ENCODE results near the gene BLID. TPM values are rescaled to one million over a fixed set of nuclear protein-coding genes. Genes with fewer than 3 reads are reported as not detected.
A peak's percentile ranks its signal among the peaks of the same experiment; 100 is the strongest.

Gene BLID
- total RNA-seq, 1 donor from 2014 or later = 1.2 TPM

- peaks cover 52% of the 10 kb centered on the region for H4K20me1 ChIP-seq (ENCODE audit: insufficient read depth, low read length)
- no peak overlapping the region for H3K4me3 Mint-ChIP-seq (ENCODE audit: unreplicated experiment)
- peaks cover 50% of the 10 kb centered on the region for H3K36me3 ChIP-seq (ENCODE audit: insufficient read depth, low read length)
- DNase-seq (ENCODE audit: low read depth) (no peak), FAIRE-seq (no peak)
- no peak overlapping the region for H3K4me2 ChIP-seq (ENCODE audit: low read length)
- no peak overlapping the region for H3K9ac ChIP-seq (ENCODE audit: low read length)
- no peaks in the 10 kb centered on the region for H3K27me3 Mint-ChIP-seq (ENCODE audit: low read depth, unreplicated experiment)
- TF ChIP-seq EZH2 (IDR thresholded peaks at IDR 0.05; ENCODE audit: insufficient read depth, low read length) (no peak), CTCF (IDR thresholded peaks at IDR 0.05; ENCODE audit: insufficient read depth, low read depth, low read length) (no peak)
- no peak overlapping the region for H2AFZ ChIP-seq (ENCODE audit: low read depth, low read length)
- no peak overlapping the region for H3K27ac ChIP-seq (ENCODE audit: low read depth, low read length)
- no peaks in the 10 kb centered on the region for H3K4me1 ChIP-seq (ENCODE audit: insufficient read depth, low read length)
- H3K27me3 ChIP-seq (ENCODE audit: insufficient read depth, low read length) = no peaks in the 10 kb centered on the region
- H3K36me3 Mint-ChIP-seq (ENCODE audit: low read depth, unreplicated experiment) = peaks cover 14% of the 10 kb centered on the region
- no peaks in the 10 kb centered on the region for H3K9me3 Mint-ChIP-seq (ENCODE audit: unreplicated experiment)
- peaks cover 99% of the 10 kb centered on the region for H3K79me2 ChIP-seq (ENCODE audit: insufficient read depth, low read length)
- H3K4me3 ChIP-seq (ENCODE audit: insufficient read depth, low read depth, low read length) = no peak overlapping the region
- peaks cover 8% of the 10 kb centered on the region for H3K4me1 Mint-ChIP-seq (ENCODE audit: low read depth, unreplicated experiment)
- no peak overlapping the region for H3K27ac Mint-ChIP-seq (ENCODE audit: unreplicated experiment)
- no peaks in the 10 kb centered on the region for H3K9me3 ChIP-seq (ENCODE audit: insufficient read depth, low read depth, low read length)
These were observed 6.2 kb upstream of the BLID start for GRCh38 chr11:122122179-122122578.

DNA sequence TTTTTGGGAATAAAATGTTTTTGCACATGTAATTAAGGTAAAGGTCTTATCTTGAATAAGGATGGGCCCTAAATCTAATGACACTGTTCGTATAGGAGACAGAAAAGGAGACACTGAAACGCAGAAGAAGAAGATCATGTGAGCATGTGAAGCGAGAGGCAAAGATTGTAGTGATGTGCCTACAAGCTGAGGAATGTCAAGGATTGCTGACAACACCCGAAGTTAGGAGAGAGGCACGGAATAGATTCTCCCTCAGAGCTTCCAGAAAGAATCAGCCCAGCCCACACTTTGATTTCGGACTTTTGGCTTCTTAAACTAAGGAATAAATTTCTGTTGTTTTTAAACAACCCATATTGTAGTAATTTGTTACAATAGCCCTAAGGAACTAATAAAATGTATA, 4.1 kb upstream of the BLID start:
- TF ChIP-seq EZH2 (IDR thresholded peaks at IDR 0.05; ENCODE audit: insufficient read depth, low read length) = no peak
- TF ChIP-seq CTCF (IDR thresholded peaks at IDR 0.05; ENCODE audit: insufficient read depth, low read depth, low read length) = no peak
- Mint-ChIP-seq H3K36me3 (ENCODE audit: low read depth, unreplicated experiment) (peaks cover 14% of the 10 kb centered on the region), H3K27ac (ENCODE audit: unreplicated experiment) (no peak overlapping the region), H3K4me1 (ENCODE audit: low read depth, unreplicated experiment) (peaks cover 18% of the 10 kb centered on the region), H3K27me3 (ENCODE audit: low read depth, unreplicated experiment) (no peaks in the 10 kb centered on the region), H3K9me3 (ENCODE audit: unreplicated experiment) (no peaks in the 10 kb centered on the region), H3K4me3 (ENCODE audit: unreplicated experiment) (no peak overlapping the region)
- Histone ChIP-seq H3K4me1 (ENCODE audit: insufficient read depth, low read length) (no peaks in the 10 kb centered on the region), H4K20me1 (ENCODE audit: insufficient read depth, low read length) (peaks cover 53% of the 10 kb centered on the region), H3K36me3 (ENCODE audit: insufficient read depth, low read length) (peaks cover 55% of the 10 kb centered on the region), H3K27me3 (ENCODE audit: insufficient read depth, low read length) (no peaks in the 10 kb centered on the region), H3K79me2 (ENCODE audit: insufficient read depth, low read length) (peaks cover 99% of the 10 kb centered on the region), H3K4me2 (ENCODE audit: low read length) (no peak overlapping the region), H3K9ac (ENCODE audit: low read length) (no peak overlapping the region), H3K4me3 (ENCODE audit: insufficient read depth, low read depth, low read length) (no peak overlapping the region), H3K27ac (ENCODE audit: low read depth, low read length) (no peak overlapping the region), H3K9me3 (ENCODE audit: insufficient read depth, low read depth, low read length) (no peaks in the 10 kb centered on the region), H2AFZ (ENCODE audit: low read depth, low read length) (no peak overlapping the region)
- FAIRE-seq (peak; percentile 39), DNase-seq (ENCODE audit: low read depth) (no peak)

GRCh38 chr11:122116591-122116990, 576 bp upstream of the BLID start:
- Histone ChIP-seq H3K27ac (ENCODE audit: low read depth, low read length) (peak overlapping the region; percentile 16), H3K4me3 (ENCODE audit: insufficient read depth, low read depth, low read length) (no peak overlapping the region), H3K9me3 (ENCODE audit: insufficient read depth, low read depth, low read length) (no peaks in the 10 kb centered on the region), H3K79me2 (ENCODE audit: insufficient read depth, low read length) (peaks cover 97% of the 10 kb centered on the region), H3K4me1 (ENCODE audit: insufficient read depth, low read length) (no peaks in the 10 kb centered on the region), H3K36me3 (ENCODE audit: insufficient read depth, low read length) (peaks cover 69% of the 10 kb centered on the region), H4K20me1 (ENCODE audit: insufficient read depth, low read length) (peaks cover 60% of the 10 kb centered on the region), H3K9ac (ENCODE audit: low read length) (no peak overlapping the region), H3K27me3 (ENCODE audit: insufficient read depth, low read length) (no peaks in the 10 kb centered on the region), H2AFZ (ENCODE audit: low read depth, low read length) (no peak overlapping the region), H3K4me2 (ENCODE audit: low read length) (no peak overlapping the region)
- Mint-ChIP-seq H3K4me1 (ENCODE audit: low read depth, unreplicated experiment) (peaks cover 18% of the 10 kb centered on the region), H3K9me3 (ENCODE audit: unreplicated experiment) (no peaks in the 10 kb centered on the region), H3K4me3 (ENCODE audit: unreplicated experiment) (no peak overlapping the region), H3K27ac (ENCODE audit: unreplicated experiment) (no peak overlapping the region), H3K27me3 (ENCODE audit: low read depth, unreplicated experiment) (no peaks in the 10 kb centered on the region), H3K36me3 (ENCODE audit: low read depth, unreplicated experiment) (peaks cover 11% of the 10 kb centered on the region)
- DNase-seq (ENCODE audit: low read depth) (no peak), FAIRE-seq (no peak)
- no peak for TF ChIP-seq CTCF (IDR thresholded peaks at IDR 0.05; ENCODE audit: insufficient read depth, low read depth, low read length)
